8988T (cell line): Measurements from ENCODE around the gene MIF.
"Not testable (repeated sequence)": the region's sequence is repeated elsewhere in the genome, so short reads cannot be mapped to it uniquely, and the experiment has no call there.

Source experiments
- DNase-seq: peaks from one replicate; pipeline ENCODE4 v3.0.0; 2011

MIF gene

DNA sequence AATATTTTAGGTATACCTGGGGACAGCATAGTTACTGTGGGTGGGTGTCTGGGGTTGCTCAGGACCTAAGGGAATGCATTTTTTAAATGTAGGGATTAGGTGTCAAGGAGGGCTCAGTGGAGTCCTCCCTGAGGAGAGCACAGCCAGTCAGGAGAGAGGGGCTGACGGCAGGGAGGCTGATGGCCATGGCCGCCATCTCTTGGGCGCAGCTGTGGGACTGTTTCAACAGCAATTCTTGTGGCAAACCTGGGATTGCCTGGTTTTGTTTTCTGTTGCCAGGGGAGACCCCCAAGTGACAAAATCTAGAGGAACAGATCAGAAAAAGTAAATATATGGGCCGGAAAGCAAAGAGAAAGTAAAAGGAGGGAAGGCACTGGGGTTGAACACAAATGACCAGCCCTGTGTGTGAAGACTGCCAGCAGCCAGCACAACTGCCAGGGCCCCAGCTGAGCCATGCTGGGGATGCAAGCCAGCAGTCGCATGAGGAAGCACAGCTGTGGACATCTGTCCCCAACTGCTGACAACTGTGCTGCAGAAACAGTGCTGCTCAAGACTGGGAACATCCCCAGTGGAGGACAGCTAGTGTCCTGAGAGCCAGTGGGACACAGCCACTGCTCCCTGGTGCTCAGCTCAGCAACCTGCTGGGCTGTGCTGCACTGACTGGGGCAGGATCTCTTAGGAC lies 10.5 kb downstream of the MIF start:
- no peak for DNase-seq

DNA sequence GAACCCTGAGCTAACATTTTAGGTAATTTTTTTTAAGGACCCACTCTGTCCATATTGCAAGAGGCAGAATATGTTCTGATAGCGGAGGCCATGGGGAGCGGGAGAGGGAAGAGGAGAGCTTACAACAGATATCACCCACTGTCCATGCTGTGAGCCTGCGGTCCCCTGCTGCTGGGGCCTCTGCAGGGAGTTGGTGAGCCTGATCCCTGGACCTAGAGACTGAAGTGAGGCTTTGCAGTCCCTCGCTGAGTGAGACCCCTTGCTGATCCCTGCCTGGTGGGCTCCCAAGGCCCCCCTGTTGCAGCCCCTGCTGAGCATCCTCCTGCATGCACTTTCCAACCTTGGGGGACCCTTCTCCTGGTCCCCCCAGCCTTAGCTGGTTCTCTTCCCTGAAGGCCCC lies 12.5 kb downstream of the MIF start:
- DNase-seq = no peak

DNA sequence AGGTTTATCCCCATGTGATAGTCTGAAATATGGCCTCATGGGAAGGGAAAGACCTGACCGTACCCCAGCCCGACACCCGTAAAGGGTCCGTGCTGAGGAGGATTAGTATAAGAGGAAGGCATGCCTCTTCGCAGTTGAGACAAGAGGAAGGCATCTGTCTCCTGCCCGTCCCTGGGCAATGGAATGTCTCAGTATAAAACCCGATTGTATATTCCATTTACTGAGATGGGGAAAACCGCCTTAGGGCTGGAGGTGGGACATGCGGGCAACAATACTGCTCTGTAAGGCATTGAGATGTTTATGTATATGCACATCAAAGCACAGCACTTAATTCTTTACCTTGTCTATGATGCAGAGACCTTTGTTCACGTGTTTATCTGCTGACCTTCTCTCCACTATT lies 13.2 kb downstream of the MIF start:
- DNase-seq = not testable (repeated sequence)

DNA sequence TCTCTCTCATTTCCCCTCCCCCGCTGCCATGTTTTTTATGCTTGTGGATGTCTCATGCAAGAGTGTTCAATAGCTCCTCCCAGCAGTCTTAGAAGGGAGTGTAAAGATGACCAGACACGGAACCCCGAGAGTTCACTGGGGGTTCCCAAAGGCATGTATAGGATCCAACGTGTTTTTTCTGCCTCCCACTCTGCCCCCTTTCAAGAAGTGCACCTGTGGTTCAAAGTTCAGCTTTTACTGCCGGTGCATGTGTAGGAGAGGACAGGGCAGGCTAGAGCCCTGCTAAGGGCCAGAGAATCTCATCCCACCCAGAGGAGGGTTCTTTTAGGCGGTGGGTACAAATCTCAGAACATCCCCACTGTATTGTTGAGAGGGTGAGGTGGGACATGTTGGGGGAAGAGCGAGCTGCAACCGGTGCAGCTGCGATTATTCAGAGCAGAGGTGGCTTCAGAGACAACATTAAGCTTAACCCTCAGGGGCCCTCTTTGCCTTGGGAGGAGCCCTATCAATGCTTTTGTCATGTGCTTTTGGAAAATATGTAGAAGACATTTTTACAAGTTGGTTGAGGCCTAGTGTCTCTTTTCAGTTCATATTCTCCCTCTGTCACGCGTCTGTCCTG lies 14.5 kb downstream of the MIF start:
- DNase-seq = no peak

DNA sequence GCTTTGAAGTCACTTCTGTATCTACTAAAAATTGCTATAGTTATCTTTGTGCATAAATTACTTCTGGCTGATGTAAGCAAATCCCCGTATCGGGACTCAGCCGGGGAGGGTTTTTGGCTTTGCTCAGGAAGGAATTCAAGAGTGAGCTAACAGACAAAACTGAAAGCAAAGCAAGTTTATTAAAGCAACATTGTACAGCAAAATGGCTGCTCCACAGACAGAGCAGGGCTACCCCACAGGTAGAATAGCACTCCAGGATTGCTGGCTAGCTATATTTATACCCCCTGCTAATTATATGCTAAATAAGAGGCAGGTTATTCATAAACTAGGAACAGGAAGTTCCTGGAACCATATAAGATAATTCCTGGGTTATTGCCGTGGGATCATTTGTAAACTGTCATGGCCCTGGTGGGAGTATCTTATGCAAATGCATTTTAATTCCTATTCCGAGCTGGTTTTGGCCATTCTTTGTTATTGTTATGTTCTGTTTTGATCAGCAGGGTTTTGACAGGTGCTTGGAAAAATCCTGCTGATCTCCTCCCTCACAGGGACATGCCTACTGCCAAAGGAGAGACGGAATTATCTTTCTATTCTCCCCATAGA lies 15.2 kb downstream of the MIF start:
- no peak for DNase-seq

DNA sequence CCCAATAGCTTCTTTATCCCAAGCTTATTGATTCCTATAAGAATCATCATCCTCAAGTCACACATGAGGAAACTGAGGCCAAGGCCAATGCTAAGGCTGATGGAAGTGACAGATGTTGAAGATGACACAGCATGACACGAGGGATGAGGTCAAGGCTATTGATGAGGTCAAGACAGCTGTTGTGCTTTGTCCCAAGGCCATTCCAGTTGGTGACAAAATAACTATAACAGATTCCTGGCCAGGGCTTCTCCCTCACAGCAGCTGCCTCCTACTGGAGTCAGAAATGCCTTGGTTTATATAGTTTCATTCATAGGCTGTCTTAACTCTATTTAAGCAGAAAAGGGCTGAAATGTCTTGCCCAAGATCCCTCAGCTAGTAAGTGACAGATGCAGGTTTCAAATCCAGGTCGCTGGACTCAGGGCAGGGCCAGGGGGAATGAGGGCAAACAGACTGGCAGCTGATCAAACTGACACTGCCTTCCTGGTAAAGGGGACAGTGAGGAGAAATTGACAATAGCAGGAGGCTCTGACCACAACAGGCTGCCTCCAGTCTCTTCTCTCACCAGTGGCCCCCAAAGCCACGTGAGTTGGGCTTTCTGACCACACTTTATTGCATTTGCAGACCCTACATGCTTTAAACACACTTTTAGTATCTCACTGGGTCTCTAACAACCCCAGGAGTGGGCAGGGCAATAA lies 16.5 kb downstream of the MIF start:
- DNase-seq = no peak

DNA sequence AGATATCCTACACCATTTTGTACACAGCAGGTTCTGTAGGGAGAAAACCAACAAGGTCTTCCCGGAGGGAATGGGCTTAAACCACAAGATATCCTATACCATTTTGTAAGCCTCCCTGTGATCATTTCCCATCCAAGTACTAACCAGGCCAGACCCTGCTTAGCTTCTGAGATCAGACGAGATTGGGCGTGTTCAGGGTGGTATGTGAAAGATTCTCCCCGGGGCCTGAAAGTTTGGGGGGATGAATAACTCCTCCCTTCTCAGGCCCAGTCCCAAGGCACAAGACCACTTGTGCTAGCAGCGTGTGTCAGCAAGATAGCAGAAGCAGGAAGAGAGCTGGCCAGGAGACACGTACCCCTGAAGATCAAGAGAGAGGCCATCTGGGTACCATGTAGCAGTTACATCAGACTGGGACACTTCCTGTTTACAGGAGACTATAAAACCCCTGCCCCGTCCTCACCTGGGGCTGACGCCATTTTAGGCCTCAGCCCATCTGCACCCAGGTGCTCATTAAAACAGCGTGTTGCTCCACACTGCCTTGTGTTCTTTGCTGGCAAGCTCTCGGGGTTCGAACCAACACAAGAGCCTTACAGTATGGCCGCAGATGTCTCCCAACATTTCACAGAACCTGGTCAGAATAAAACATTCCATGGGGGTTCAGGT lies 17.3 kb downstream of the MIF start:
- DNase-seq = no peak

DNA sequence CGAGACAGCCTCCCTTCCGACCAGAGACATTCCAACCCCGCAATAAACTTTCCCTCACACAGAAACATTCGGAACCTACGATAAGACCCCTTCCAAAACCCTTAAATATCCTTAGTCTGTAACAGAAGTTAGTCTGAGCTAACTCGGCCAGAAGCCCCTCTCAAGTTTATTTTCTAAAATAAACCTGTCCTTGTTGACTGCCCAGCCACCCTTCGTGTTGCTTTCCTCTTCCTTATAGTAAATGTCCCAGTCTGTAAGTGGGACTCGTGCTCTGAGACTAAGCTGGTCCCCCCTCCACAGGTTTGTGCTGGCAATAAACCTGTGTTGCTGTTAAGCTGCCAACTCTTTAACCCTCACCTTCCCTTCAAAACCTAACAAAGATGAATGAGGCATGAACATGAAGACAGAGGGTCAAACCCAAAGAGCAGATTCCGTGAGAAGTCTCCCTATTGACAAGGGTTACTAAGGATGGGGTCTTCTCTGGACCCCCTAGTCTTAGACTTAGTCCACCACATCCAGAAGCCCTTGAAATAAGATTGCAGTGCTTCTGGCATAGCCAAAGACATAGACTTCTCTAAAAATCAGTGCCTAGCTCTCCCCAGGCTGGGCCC lies 18.2 kb downstream of the MIF start:
- DNase-seq = no peak

DNA sequence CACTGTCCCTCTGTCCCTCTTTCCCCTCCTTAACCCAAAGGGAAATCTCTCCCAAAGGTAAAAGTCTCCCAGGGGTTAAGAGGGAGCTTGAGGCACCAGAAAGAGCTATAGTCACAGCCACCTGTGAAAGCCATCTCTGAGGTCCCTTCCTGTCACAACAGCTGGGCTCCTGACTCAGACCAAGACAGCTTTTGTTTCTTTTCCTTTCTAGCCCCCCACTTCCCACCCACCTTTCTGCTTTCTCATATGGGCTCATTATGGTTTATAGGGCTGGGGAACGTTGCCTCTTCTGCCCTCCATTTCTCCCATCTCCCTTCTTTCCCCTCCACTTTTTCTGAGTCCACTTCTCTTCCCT lies 19.1 kb downstream of the MIF start:
- no peak for DNase-seq

DNA sequence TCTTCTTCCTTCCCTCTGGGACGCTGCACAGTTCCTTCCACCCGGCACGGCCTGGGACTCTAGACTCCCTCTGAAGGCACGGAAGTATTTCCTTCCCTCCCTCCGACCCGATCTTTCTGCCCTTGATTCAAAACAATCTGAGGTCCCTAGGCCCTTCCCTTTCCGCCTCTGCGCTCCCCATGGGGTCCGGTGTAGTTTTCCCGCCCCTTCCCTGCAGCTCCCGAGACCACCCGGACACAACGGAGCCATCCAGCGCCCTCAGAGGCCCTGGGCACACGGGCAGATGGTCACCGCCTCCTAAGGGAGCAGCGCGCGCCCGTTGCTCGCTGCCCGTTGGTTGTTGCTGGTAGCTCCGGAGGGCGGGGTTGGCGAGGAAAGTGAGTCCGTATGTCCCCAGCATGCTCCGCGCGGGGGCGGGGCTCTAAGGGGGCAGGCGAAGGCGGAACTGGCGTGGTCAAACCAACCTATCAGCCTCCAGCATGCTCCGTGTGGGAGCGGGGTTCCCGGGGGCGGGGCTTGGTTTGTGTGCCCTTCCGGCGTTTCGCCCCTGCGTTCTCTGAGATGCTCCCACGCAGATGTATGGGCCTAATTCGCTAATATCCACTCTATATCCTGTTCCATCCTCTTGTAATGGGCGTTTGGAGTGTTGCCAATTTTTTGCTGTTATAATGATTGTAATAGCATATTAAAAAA lies 19.6 kb downstream of the MIF start:
- peak; percentile 78 for DNase-seq

DNA sequence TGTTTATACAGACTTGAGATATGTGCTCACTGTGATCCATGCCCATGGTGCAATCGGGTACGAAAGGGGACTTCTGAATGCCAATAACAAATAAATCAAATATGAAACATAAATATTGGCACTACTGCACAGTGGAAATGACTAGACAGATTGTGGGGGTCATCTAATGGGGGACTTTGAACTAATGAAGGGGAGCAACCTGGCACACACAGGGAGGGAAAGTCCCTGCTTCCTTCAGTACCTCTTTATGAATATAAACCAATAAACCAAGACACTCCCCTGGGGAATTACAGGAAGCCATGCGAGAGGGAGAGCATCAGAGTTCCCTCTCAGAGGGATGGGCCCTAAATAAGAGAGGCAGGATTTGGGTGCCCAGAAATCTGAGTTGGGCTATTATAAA lies 21.1 kb downstream of the MIF start:
- no peak for DNase-seq

DNA sequence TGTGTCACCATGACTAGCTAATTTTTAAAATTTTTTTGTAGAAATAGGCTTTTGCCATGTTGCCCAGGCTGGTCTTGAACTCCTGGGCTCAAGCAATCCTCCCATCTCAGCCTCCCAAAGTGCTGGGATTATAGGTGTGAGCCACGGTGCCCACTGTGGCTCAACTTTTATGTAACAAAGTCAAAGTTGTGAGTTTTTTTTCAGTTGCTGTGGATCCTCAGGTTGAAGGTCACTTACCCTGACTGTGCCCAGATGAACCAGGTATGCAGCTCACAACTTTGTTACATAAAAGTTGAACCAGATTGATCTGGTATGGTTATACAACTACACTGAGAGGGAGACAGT lies 26.1 kb downstream of the MIF start:
- not testable (repeated sequence) for DNase-seq

DNA sequence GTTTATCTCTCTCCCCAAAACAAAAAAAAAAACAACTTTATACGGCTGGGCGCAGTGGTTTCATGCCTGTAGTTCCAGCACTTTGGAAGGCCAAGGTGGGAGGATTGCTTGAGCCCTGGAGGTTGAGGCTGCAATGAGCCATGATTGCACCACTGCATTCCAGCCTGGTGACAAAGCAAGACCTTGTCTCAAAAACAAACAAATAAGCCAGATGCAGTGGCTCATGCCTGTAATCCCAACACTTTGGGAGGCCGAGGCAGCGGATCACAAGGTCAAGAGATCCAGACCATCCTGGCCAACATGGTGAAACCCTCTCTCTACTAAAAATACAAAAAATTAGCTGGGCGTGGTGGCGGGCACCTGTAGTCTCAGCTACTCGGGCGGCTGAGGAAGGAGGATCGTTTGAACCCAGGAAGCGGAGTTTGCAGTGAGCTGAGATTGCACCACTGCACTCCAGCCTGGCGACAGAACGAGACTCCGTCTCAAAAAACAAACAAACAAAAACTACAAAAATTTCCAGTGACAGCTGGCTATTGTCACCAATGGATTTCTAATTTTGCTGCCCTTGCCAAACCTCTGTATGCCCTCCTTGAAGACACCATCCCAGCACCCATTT lies 27.5 kb downstream of the MIF start:
- DNase-seq = not testable (repeated sequence)

DNA sequence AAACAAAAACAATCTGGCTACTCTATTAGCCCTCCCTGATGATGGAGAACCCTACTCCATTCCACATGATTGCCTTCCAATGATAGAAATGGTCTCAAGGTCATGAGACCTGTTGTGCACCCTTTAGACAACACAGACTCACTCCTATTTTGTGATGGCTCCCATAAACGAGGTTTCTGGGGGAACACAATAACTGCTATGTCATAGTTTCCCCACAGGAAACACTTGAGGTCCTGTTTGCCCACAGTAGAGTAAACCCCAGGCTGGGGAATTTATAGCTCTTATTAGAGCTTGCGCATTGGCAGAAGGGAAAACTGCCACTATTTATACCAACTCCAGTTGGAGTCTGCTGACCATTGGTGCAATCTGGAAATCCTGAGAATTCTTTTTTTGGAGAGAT lies 28.7 kb downstream of the MIF start:
- no peak for DNase-seq

DNA sequence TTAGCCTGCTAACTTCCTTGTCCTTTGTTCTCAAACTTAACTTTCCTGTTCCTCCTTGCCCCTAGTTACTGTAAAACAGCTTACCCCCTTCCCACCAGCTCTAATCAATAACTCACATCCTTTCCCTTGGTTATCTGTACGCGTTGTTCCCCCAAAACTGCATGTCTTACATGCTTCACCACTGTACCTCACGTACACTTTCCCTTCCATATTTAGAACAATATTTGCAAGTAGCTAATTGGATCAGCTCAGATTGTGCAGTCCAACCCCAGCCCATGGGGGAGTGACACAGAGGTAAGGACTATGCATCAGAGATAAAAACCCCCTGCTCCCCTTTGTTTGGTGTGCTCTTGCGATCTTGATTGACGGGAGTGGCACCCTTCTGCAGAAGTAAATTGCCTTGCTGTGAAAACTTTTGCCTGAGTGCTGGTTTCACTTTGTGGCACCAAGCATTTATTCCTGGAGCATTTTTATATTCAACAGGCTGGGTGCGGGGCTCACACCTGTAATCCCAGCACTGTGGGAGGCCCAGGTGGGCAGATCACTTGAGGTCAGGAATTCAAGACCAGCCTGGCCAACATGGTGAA lies 30.9 kb downstream of the MIF start:
- no peak for DNase-seq

DNA sequence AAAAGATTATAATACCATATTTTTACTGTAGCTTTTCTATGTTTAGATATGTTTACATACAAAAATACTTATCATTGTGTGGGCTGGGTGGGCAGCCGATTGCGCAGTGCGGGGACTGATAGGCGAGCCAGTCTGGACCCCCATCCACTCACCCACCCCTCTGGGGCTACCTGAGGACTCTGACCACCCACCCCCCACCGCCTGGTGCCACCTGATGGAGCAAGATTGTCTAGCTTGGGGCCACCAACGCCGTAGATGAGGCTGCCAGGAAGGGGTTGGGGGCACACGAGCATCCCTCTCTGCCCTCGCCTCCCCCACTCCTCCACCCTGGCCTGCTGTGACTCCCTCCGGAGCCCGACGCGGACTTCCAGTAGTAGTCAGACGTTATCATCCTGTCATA lies 32.4 kb downstream of the MIF start:
- DNase-seq = no peak

DNA sequence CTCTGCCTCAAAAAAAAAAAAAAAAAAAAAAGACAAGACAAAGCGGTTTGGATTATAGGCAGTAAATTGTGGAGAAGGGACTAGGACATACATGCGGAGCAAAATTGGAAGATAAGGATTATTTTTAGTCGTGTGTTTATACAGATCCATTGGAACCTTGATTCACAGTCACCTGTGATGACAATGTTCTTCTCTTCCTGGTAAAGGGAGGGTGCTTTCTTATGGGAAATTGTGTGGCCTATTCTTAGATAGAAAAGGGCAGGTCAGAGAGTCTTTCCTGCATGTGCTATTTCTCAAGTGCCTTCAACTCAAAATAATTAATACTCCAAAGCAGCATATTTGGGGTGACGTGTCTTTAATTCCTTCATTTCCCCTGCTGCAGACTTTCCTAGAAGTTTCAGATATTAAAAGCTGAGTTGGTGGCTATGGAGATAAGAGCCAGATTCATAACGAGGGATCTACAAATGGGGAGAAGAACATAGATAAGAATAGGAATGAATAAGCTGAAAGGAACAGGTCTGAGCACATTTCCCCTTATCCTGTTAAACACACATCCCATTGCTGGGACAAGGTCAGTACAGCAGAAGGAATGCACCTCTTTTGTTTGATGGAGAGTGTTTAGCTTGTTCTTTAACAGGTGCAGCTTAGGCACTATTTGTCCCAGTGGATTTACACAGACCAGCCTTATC lies 44.3 kb downstream of the MIF start:
- DNase-seq = no peak

DNA sequence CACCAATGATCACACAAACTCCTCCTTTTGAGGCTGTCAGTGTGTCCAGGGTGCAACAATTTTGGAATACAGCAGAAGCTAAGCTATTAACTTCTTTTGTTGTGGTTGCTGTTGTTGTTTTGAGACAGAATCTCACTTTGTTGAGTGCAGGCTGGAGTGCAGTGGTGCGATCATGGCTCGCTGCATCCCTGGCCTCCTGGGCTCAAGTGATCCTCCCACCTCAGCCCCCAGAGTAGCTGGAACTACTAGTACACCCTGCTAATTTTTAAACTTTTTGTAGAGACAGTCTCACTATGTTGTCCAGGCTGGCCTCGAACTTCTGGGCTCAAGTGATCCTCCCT lies 44.8 kb downstream of the MIF start:
- no peak for DNase-seq

DNA sequence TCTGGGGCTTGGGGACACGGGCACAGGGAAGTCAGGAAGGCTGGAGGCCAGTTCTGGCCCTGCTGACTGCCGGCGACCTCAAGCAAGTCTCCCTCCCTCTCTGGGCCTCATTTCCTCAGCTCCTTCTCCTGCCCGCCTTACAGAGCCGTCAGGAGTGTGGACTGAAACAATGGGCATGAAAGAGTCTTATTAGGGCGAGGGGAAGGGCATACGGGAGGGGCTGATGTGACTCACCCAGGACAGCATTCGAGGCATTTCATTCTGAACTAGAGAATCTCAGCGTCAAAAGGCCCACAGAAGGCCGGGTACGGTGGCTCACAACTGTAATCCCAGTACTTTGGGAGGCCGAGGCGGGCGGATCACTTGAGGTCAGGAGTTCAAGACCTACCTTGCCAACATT lies 46.0 kb downstream of the MIF start:
- DNase-seq = not testable (repeated sequence)
